Adrenal gland (tissue), 5 donors: Measurements from ENCODE around the gene CXXC5.

ENCODE experiments used
- POLR2A ChIP-seq, 2 donors: fragments of 450-650 bp; IDR thresholded peaks; one replicate each; pipeline ENCODE4 v1.6.1; 2017; ENCODE audit warnings: antibody characterized with exemption in 2 of 2, mild to moderate bottlenecking in 2 of 2, moderate library complexity in 1 of 2
- TF ChIP-seq, protein P1 (sequence below), 6 experiments: fragments of 450-650 bp in 4 of 6; fragments of 200-600 bp in 2 of 6; sonication (generic) in 1 of 6; IDR thresholded peaks; 1 replicate in 5 of 6; 2 replicates in 1 of 6; pipeline versions ENCODE4 v1.5.1 to v1.8.0; 2016 to 2021; ENCODE audit warnings: antibody characterized with exemption in 6 of 6, mild to moderate bottlenecking in 2 of 6, moderate library complexity in 1 of 6
- donor health status: DM: no; HTN: no; CAD: no.

GRCh38 chr5:139699351-139699750 lies 51.2 kb downstream of the CXXC5 start:
- TF ChIP-seq, protein P1, sequence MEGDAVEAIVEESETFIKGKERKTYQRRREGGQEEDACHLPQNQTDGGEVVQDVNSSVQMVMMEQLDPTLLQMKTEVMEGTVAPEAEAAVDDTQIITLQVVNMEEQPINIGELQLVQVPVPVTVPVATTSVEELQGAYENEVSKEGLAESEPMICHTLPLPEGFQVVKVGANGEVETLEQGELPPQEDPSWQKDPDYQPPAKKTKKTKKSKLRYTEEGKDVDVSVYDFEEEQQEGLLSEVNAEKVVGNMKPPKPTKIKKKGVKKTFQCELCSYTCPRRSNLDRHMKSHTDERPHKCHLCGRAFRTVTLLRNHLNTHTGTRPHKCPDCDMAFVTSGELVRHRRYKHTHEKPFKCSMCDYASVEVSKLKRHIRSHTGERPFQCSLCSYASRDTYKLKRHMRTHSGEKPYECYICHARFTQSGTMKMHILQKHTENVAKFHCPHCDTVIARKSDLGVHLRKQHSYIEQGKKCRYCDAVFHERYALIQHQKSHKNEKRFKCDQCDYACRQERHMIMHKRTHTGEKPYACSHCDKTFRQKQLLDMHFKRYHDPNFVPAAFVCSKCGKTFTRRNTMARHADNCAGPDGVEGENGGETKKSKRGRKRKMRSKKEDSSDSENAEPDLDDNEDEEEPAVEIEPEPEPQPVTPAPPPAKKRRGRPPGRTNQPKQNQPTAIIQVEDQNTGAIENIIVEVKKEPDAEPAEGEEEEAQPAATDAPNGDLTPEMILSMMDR (IDR thresholded peaks at IDR 0.05): no peak
- no peak for TF ChIP-seq POLR2A (IDR thresholded peaks at IDR 0.05)
